Endothelial cell (in vitro differentiated cells): Measurements from ENCODE around the gene TAS2R1. TPM values are rescaled to one million over a fixed set of nuclear protein-coding genes. Genes with fewer than 3 reads are reported as not detected.

ENCODE experiments used
- DNase-seq: peaks from one replicate; pipeline ENCODE4 v3.0.0; 2021; ENCODE audit warnings: low spot score
- H3K27ac Mint-ChIP-seq: one replicate; pipeline ENCODE4 v1.8.0; 2021; ENCODE audit warnings: mixed read lengths, inconsistent platforms; ENCODE audit not compliant: unreplicated experiment
- H3K27me3 Mint-ChIP-seq: one replicate; pipeline ENCODE4 v1.8.0; 2021; ENCODE audit warnings: mild to moderate bottlenecking, moderate library complexity, mixed read lengths, inconsistent platforms; ENCODE audit not compliant: unreplicated experiment
- H3K36me3 Mint-ChIP-seq: one replicate; pipeline ENCODE4 v1.8.0; 2021; ENCODE audit warnings: mild to moderate bottlenecking, low read depth, mixed read lengths, inconsistent platforms; ENCODE audit not compliant: unreplicated experiment
- H3K4me1 Mint-ChIP-seq: one replicate; pipeline ENCODE4 v1.8.0; 2021; ENCODE audit warnings: mild to moderate bottlenecking, mixed read lengths, inconsistent platforms; ENCODE audit not compliant: unreplicated experiment
- H3K4me3 Mint-ChIP-seq: one replicate; pipeline ENCODE4 v1.8.0; 2021; ENCODE audit warnings: mild to moderate bottlenecking, mixed read lengths, inconsistent platforms; ENCODE audit not compliant: unreplicated experiment
- H3K9me3 Mint-ChIP-seq: one replicate; pipeline ENCODE4 v1.8.0; 2021; ENCODE audit warnings: mixed read lengths, inconsistent platforms; ENCODE audit not compliant: unreplicated experiment
- total RNA-seq: library from RNA; stranded (reverse); fragmentation: NEBNext Ultra II Directional; extraction: Animal tissue kit (Norgen Biotek cat#: 25700); gene quantifications from one replicate; pipeline ENCODE4 v1.2.1, GENCODE V29; 2021; ENCODE audit not compliant: unreplicated experiment
- TF ChIP-seq, protein P1 (sequence below): fragments of 200-600 bp; sonication (generic); IDR thresholded peaks from one replicate; pipeline ENCODE4 v1.5.0; 2021; ENCODE audit warnings: antibody characterized with exemption; ENCODE audit not compliant: unreplicated experiment

Gene TAS2R1
- total RNA-seq, 1 donor from 2014 or later, result not detected

DNA sequence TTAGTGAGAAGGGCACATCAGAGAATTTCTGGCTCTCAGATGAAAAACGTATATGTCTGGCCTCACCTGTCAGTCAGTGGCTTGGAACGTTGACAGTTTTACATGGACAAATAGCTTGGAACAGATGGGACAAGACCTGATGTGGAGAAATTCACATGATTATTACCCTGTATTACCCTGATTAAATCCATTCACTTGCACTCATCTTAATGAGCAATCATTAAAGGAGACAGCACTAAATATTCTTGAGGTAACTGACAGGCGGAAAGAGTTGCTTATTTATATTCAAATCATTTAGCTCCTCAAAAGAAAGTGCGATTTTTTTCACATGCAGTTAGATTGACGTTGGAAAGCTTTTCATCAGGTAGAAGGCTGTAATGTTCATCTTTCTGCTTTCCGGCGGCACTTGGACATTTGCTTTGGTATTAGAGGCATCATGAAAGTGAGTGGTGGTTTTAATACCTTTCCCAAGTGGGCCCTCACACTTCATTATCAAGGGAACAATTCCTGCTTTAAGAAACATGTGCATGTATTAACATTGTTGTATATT, 11.7 kb upstream of the TAS2R1 start:
- Mint-ChIP-seq H3K4me1 (peaks cover 11% of the 10 kb centered on the region), H3K27ac (no peak overlapping the region), H3K4me3 (no peak overlapping the region), H3K27me3 (peaks cover 4% of the 10 kb centered on the region), H3K9me3 (no peaks in the 10 kb centered on the region), H3K36me3 (peaks cover 5% of the 10 kb centered on the region)
- DNase-seq, result no peak
- TF ChIP-seq, protein P1, sequence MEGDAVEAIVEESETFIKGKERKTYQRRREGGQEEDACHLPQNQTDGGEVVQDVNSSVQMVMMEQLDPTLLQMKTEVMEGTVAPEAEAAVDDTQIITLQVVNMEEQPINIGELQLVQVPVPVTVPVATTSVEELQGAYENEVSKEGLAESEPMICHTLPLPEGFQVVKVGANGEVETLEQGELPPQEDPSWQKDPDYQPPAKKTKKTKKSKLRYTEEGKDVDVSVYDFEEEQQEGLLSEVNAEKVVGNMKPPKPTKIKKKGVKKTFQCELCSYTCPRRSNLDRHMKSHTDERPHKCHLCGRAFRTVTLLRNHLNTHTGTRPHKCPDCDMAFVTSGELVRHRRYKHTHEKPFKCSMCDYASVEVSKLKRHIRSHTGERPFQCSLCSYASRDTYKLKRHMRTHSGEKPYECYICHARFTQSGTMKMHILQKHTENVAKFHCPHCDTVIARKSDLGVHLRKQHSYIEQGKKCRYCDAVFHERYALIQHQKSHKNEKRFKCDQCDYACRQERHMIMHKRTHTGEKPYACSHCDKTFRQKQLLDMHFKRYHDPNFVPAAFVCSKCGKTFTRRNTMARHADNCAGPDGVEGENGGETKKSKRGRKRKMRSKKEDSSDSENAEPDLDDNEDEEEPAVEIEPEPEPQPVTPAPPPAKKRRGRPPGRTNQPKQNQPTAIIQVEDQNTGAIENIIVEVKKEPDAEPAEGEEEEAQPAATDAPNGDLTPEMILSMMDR, result no peak

DNA sequence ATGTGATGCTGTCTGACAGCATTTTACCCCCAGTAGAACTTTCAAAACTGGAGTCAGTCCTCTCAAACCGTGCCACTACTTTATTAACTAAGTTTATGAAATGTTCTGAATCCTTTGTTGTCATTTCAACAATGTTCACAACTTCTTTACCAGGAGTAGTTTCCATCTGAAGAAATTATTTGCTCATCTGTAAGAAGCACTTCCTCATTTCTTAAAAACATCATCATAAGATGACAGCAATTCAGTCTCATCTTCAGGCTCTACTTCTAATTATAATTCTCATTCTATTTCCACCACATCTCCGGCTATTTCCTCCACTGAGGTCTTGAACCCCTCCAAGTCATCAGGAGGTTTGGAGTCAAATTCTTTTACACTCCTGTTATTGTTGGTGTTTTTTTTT, 2.3 kb upstream of the TAS2R1 start:
- Mint-ChIP-seq H3K4me1 (peaks cover 10% of the 10 kb centered on the region), H3K36me3 (no peaks in the 10 kb centered on the region), H3K27ac (no peak overlapping the region), H3K4me3 (no peak overlapping the region), H3K9me3 (no peaks in the 10 kb centered on the region), H3K27me3 (no peaks in the 10 kb centered on the region)
- TF ChIP-seq, protein P1, result no peak
- DNase-seq, result no peak

DNA sequence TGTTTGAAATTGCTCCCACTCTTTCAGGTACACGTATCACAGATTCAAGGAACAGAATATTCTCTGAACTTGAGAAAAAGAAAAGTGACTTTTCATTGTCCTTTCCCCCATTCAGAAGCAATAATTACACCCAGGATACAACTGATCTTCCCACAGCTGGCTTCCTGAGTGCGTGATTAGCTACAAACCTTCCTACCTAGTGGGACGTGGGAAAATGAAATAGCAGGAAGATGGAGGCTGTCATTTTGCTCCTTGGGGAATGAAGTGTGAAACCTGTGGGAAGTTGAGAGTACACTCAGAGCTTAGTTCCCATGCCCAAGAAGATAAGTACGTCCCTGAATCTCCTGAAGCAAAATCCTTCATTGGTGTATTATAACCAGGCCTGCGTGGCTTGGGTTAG, 2.6 kb downstream of the TAS2R1 start:
- Mint-ChIP-seq H3K4me1 (peaks cover 28% of the 10 kb centered on the region), H3K4me3 (no peak overlapping the region)
- TF ChIP-seq, protein P1, result no peak

DNA sequence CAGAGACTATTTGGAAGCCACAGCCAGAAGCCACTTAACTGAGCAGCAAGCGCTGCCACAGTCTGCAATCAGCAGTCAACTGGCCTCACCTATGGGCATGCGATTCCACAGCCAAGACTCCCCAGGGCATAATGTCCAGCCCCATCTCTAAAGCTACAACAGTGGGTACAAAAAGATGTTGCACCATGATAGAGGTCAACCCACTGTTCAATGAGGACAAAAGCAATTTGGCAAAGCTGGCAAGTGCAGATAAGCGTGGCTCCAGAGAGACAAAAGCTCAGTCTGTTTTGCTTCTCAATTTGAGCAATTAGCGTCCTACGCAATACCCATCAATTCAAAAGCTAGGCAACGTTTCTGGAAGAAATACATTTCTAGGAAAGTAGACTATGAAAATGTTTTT, 3.2 kb downstream of the TAS2R1 start:
- Mint-ChIP-seq H3K9me3 (no peaks in the 10 kb centered on the region), H3K4me1 (peaks cover 32% of the 10 kb centered on the region), H3K27me3 (no peaks in the 10 kb centered on the region), H3K27ac (no peak overlapping the region), H3K4me3 (no peak overlapping the region), H3K36me3 (no peaks in the 10 kb centered on the region)
- TF ChIP-seq, protein P1, result no peak
- no peak for DNase-seq

More for the DNA sequence above, 2.6 kb downstream of the TAS2R1 start:
- Mint-ChIP-seq H3K9me3 (no peaks in the 10 kb centered on the region), H3K27ac (peak overlapping the region; percentile 38), H3K27me3 (no peaks in the 10 kb centered on the region), H3K36me3 (no peaks in the 10 kb centered on the region)
- no peak for DNase-seq

DNA sequence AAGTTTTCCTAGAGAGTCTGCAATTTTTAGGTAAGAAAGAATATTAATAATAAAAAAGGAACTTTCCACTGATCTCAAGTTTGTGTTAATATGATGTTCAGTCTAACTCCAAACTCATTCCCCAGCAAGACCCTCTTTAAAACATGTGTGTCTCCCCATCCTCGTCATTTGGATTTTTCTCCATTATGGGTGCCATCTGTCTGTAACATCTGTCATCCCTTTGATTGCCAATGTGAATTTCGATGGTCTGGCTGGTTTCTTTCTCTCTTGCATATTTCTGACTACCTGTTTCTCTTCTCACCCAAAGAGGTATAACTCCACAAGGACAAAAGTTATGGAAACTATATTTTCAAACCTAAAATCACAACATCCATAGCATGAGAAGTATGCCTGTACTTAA, 4.4 kb downstream of the TAS2R1 start:
- H3K27ac Mint-ChIP-seq, result no peak overlapping the region
- TF ChIP-seq, protein P1, result no peak
- no peak for DNase-seq

More for the DNA sequence above, 4.4 kb downstream of the TAS2R1 start:
- no peaks in the 10 kb centered on the region for H3K27me3 Mint-ChIP-seq
- no peaks in the 10 kb centered on the region for H3K9me3 Mint-ChIP-seq
- H3K4me1 Mint-ChIP-seq, result peaks cover 32% of the 10 kb centered on the region
- H3K4me3 Mint-ChIP-seq, result no peak overlapping the region
- H3K36me3 Mint-ChIP-seq, result no peaks in the 10 kb centered on the region
